Muscle of leg (tissue), 11 donors: ENCODE results near the gene DCBLD2. TPM values are rescaled to one million over a fixed set of nuclear protein-coding genes. Genes with fewer than 3 reads are reported as not detected.
"Not testable (repeated sequence)": the region's sequence is repeated elsewhere in the genome, so short reads cannot be mapped to it uniquely, and the experiment has no call there.

Experiments used
- DNase-seq: peaks from one replicate; pipeline ENCODE4 v3.0.0; 2013
- H3K27ac ChIP-seq: one replicate; pipeline ENCODE4 v1.5.1; 2013; ENCODE audit warnings: mild to moderate bottlenecking, low read length, control low read depth
- H3K27me3 ChIP-seq: one replicate; pipeline ENCODE4 v1.6.1; 2013; ENCODE audit warnings: low read length; ENCODE audit not compliant: control insufficient read depth, insufficient read depth
- H3K36me3 ChIP-seq: one replicate; pipeline ENCODE4 v1.6.1; 2013; ENCODE audit warnings: low read length; ENCODE audit not compliant: control insufficient read depth, insufficient read depth
- H3K4me1 ChIP-seq: one replicate; pipeline ENCODE4 v1.6.1; 2013; ENCODE audit warnings: low read length; ENCODE audit not compliant: control insufficient read depth, insufficient read depth
- H3K4me3 ChIP-seq: one replicate; pipeline ENCODE4 v1.5.1; 2013; ENCODE audit warnings: low read length, control low read depth
- H3K9me3 ChIP-seq: replicated peaks from 2 replicates; pipeline ENCODE4 v1.6.1; 2013; ENCODE audit warnings: low read depth, low read length; ENCODE audit not compliant: control insufficient read depth
- WGBS: methylation state at CpG from one replicate; pipeline ENCODE4 v1.1.5; 2013; ENCODE audit warnings: missing lambda C conversion rate; ENCODE audit not compliant: insufficient coverage; 5-methylcytosine and 5-hydroxymethylcytosine counted together
- polyA plus RNA-seq, 8 donors: library from polyadenylated mRNA; unstranded; fragments of 120-200 nt; gene quantifications; one replicate each; pipeline versions ENCODE4 v1.2.1 to v1.2.3, GENCODE V29; 2013; ENCODE audit warnings: inconsistent platforms in 1 of 8, low replicate concordance in 1 of 8; ENCODE audit not compliant: insufficient read length in 8 of 8, insufficient read depth in 1 of 8
- total RNA-seq: library from RNA; stranded (reverse); fragments of 120-200 nt; gene quantifications from one replicate; pipeline ENCODE4 v1.2.4, GENCODE V29; 2013

The DCBLD2 gene
- total and polyA plus RNA-seq, 9 donors, result 18.7 to 31.0 (median 23.9) TPM

DNA sequence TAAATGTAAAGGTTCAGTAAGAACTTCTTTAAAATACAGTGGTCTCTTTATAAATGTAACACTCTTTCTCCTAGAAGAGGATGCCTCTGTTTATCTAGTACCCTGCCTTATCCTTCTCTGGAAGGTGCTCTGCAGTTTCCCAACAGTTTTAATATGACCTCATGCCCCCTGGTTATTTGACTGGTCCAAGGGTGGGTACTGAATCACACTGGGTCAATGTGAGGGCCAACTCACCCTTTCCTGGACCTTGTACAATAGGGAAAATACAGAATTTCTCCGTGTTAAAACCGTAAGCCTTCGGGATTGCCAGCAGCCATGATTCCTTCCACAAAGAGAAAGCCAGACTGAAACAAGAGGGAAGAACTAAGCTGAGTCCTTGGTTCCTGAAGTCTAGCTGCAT lies 9.2 kb downstream of the DCBLD2 start:
- Histone ChIP-seq H3K4me3 (no peak overlapping the region), H3K27ac (no peak overlapping the region), H3K4me1 (peaks cover 2% of the 10 kb centered on the region), H3K9me3 (no peaks in the 10 kb centered on the region), H3K27me3 (no peaks in the 10 kb centered on the region), H3K36me3 (no peaks in the 10 kb centered on the region)
- WGBS, result 91% methylated on average over 3 of the region's 3 CpGs
- DNase-seq, result no peak

DNA sequence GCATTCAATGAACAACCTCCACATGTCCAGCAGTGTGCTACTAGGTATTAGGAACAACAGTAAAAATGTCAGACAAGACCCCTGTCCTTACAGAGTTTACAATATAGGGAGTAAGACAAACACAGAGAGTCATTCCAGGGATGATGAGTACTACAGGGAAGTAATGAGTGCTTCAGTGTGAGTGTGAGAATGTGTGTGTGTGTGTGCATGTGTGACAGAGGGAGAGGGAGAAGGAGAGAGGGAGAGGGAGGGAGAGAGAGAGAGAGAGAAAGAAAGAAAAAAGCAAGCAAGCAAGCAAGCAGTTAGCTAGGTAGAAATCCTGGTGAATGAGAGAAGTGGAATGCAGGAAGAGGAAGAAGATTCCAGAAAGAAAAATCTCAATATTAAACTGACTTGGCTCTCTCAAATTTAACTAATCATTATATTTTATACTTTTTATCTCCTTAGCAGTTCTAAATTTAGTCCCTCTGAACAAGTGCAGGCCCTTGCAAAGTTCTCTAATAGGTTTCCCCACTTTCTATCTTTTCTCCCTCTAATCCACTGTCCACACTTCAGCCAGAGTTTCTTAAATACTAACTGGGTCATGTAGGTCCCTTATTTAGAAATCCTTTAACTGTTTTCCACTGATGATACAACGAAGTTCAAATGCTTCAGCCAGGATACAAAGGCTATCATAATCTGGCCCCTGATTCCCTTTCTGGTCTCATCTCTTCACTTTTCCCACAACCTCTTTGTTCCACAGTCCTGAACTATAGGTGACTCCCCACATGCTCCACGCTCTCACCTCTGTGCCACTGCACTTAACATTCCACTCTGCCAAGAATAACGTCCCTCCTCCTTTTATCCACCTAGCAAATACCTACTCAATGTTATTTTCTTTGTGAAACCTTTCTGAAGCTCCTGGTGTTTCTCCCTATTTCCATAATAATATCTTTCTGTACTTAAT lies 10.3 kb downstream of the DCBLD2 start:
- Histone ChIP-seq H3K27me3 (no peaks in the 10 kb centered on the region), H3K4me3 (no peak overlapping the region), H3K27ac (no peak overlapping the region), H3K36me3 (no peaks in the 10 kb centered on the region), H3K4me1 (peaks cover 2% of the 10 kb centered on the region), H3K9me3 (no peaks in the 10 kb centered on the region)
- 55% methylated on average over 3 of the region's 3 CpGs for WGBS
- DNase-seq, result no peak

DNA sequence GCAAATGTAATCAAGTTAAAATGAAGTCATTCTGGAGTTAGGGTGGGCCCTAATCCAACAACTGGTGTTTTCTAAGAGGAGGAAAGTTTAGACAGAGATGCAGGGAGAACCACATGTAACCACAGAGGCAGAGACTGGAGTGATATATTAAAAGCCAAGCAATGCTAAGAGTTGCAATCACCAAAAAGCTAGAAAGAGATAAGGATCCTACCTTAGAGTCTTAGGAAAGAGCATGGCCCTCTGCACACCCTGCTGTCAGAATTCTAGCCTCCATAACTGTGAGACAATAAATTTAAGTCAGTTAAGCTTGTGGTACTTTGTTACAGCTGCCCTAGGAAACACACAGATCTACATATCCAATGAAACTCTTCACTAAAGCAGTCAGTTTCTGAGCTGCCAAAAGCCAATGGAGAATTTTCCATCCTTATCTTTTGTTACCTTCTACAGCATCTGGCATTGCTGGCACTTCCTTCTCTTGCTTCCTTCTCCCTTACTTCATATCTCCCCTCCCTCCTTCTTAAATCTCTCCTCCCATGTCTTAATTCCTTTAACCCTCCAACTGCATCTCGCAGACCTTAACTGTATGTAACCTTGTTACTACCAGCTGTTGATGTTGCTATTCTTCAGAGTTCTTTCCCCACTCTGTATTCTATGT lies 11.2 kb downstream of the DCBLD2 start:
- no peak for DNase-seq
- H3K4me1 ChIP-seq, result peaks cover 5% of the 10 kb centered on the region
- H3K27me3 ChIP-seq, result no peaks in the 10 kb centered on the region
- H3K36me3 ChIP-seq, result no peaks in the 10 kb centered on the region
- H3K4me3 ChIP-seq, result no peak overlapping the region
- no CpG with 5 or more reads among the region's 1 CpG for WGBS
- H3K9me3 ChIP-seq, result no peaks in the 10 kb centered on the region
- no peak overlapping the region for H3K27ac ChIP-seq

- peaks cover 4% of the 10 kb centered on the region for H3K4me1 ChIP-seq
- no peak overlapping the region for H3K27ac ChIP-seq
- H3K9me3 ChIP-seq, result no peaks in the 10 kb centered on the region
- H3K4me3 ChIP-seq, result no peak overlapping the region
- no peaks in the 10 kb centered on the region for H3K36me3 ChIP-seq
- no peak for DNase-seq
- no peaks in the 10 kb centered on the region for H3K27me3 ChIP-seq
- WGBS, result no CpG with 5 or more reads among the region's 1 CpG
These were observed 13.8 kb downstream of the DCBLD2 start for GRCh38 chr3:98887684-98888083.

DNA sequence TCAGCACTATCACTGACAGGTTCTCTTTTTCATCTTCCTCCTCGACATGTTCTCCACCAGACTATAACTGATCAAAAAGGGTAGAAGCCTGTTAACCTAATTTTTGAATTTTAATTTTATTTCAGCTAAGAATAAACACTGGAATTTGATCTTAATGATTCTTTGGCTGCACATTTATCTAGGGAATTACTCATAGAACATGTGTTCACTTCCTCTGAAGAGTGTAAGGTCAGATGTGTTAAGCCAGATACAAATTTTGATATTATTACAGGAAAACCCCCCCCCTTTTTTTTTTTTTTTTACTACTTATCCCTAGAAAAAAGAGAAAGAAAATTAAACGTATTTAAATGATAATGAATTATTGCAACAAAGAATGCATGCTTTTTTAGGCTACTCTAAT lies 15.0 kb downstream of the DCBLD2 start:
- Histone ChIP-seq H3K9me3 (no peaks in the 10 kb centered on the region), H3K27me3 (no peaks in the 10 kb centered on the region), H3K27ac (no peak overlapping the region), H3K36me3 (peaks cover 2% of the 10 kb centered on the region), H3K4me1 (peaks cover 4% of the 10 kb centered on the region), H3K4me3 (no peak overlapping the region)
- DNase-seq, result no peak
- WGBS, result no CpG with 5 or more reads among the region's 2 CpGs

GRCh38 chr3:98885851-98886250 lies 15.6 kb downstream of the DCBLD2 start:
- no CpG with 5 or more reads among the region's 1 CpG for WGBS
- Histone ChIP-seq H3K27me3 (no peaks in the 10 kb centered on the region), H3K27ac (no peak overlapping the region), H3K36me3 (peaks cover 3% of the 10 kb centered on the region), H3K4me3 (no peak overlapping the region), H3K4me1 (peaks cover 4% of the 10 kb centered on the region), H3K9me3 (no peaks in the 10 kb centered on the region)
- peak; percentile 39 for DNase-seq

- WGBS, result no CpG with 5 or more reads among the region's 6 CpGs
- peaks cover 7% of the 10 kb centered on the region for H3K36me3 ChIP-seq
- DNase-seq, result peak; percentile 43
- no peaks in the 10 kb centered on the region for H3K27me3 ChIP-seq
- no peaks in the 10 kb centered on the region for H3K9me3 ChIP-seq
- peaks cover 4% of the 10 kb centered on the region for H3K4me1 ChIP-seq
- no peak overlapping the region for H3K27ac ChIP-seq
- H3K4me3 ChIP-seq, result no peak overlapping the region
These were observed 16.7 kb downstream of the DCBLD2 start for GRCh38 chr3:98884675-98885371.

DNA sequence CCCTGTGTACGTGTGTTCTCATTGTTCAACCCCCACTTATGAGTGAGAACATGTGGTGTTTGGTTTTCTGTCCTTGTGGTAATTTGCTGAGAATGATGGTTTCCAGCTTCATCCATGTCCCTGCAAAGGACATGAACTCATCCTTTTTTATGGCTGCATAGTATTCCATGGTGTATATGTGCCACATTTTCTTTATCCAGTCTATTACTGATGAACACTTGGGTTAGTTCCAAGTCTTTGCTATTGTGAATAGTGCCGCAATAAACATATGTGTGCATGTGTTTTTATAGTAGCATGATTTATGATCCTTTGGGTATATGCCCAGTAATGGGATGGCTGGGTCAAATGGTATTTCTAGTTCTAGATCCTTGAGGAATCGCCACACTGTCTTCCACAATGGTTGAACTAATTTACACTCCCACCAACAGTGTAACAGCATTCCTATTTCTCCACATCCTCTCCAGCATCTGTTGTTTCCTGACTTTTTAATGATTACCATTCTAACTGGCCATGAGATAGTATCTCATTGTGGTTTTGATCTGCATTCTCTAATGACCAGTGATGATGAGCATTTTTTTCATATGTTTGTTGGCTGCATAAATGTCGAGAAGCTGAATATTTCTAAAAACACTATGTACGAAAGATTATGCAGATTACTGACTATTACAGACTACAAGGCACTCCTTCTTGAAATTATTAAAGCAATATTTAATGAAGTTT lies 18.7 kb downstream of the DCBLD2 start:
- peaks cover 11% of the 10 kb centered on the region for H3K36me3 ChIP-seq
- not testable (repeated sequence) for DNase-seq, H3K4me3 ChIP-seq, H3K27me3 ChIP-seq, H3K4me1 ChIP-seq, H3K27ac ChIP-seq, H3K9me3 ChIP-seq
- no CpG with 5 or more reads among the region's 5 CpGs for WGBS

DNA sequence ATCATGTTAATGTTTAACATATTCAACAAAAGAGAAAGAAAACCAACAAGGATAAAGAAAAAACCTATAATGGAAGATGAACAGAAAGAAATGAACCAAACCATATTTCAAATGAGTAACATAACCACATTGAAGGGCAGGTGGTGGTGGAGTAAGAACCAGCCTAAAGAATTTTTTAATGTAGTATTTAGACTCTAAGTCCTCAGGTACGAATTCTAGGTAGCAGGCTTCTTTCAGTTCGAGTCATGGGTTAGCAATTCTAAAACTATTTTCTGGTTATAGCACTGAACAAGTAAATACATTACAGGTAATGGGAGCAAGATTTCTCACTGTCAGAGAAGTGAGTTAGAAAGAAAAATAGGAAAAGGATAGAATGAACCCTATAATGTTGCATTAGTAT lies 24.4 kb downstream of the DCBLD2 start:
- Histone ChIP-seq H3K4me3 (no peak overlapping the region), H3K9me3 (peaks cover 3% of the 10 kb centered on the region), H3K27ac (no peak overlapping the region), H3K27me3 (no peaks in the 10 kb centered on the region), H3K4me1 (no peaks in the 10 kb centered on the region), H3K36me3 (peaks cover 18% of the 10 kb centered on the region)
- WGBS, result no CpG with 5 or more reads among the region's 2 CpGs
- no peak for DNase-seq
